Activated CD4-positive, alpha-beta T cell treated with anti-CD3 and anti-CD28 coated beads, Interleukin-2, amount 50 U/mL, for 48 hours (primary cell): ENCODE data around the gene RORB.
"Not testable (repeated sequence)": the region's sequence is repeated elsewhere in the genome, so short reads cannot be mapped to it uniquely, and the experiment has no call there.

ENCODE experiments used
- DNase-seq, 2 experiments: peaks; one replicate each; pipeline ENCODE4 v3.0.0-alpha.2; 2020

Gene RORB

GRCh38 chr9:74517188-74517587 lies 20.1 kb downstream of the RORB start:
- no peak for DNase-seq

DNA sequence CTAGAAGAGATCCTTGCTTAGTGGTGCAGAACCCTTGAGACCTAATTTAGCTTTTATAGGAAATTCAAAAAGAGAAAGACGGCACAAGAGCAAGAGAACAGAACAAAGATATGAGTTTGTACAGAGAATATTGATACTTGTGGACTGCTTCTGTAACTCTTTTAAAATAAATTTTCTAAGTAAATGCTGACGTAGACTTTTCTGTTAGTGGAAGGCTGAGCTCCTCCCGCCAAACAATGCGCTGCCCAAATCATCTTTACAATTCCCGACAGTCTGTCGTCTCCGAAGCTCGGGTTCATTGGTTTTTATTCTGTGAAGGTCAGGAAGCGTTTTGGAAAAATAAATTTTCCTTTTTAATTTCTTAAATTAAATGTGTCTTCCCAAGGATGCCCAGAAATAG lies 22.3 kb downstream of the RORB start:
- DNase-seq = no peak

DNA sequence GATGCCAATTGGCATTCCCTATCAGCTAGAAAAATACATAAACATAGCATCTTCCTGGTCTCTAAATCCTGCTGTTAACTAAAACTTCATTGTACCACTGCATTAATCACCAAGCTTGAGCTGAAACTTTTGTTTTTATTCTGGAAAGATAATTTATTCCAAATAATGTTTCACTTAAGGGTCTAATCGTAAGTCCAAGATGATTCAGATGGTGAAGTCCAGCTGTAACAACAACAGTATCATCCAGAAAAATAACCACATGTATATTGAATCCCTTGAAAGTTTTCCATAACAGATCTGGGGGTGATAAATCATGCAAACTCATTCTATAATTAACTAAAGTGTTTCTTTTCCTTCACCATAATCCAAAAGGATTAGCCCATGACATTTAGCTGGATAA lies 23.9 kb downstream of the RORB start:
- DNase-seq = no peak

GRCh38 chr9:74524289-74524688 lies 27.2 kb downstream of the RORB start:
- no peak for DNase-seq

DNA sequence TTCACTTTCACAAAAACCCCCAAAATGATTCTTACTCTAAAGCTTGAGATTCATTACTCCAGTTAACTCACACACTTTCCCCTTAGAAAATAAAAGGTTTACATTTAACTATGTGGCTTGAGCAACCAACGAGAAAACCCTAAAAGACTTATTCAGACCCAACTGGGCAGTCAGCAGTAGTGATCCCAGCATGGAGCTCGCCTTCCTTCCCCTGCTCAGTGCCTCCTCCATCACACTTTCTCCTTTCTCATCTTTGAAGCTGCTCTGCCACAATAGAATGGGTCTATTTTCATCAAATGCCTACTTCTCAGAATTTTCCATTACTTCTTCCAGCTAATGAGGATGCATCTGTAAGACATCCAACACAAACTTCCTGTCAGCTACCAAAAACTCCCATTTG lies 29.1 kb downstream of the RORB start:
- DNase-seq = no peak

- DNase-seq = no peak
Measured at GRCh38 chr9:74527718-74528117, 30.6 kb downstream of the RORB start.

- DNase-seq = no peak
Measured at GRCh38 chr9:74528207-74528606, 31.1 kb downstream of the RORB start.

DNA sequence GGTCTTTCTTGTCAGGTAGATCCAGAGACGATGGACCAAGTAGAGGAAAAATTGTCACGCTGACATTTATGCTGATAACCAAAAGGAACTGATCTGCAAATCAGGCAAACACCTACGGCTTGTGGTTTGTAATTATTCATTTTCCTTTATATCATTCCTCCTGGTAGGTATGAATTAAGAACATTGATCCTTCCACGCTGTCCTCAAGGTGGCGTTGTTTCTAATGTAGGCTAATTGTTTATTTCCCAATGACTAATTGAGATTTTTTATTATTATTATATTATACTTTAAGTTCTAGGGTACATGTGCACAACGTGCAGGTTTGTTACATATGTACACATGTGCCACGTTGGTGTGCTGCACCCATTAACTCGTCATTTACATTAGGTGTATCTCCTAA lies 33.3 kb downstream of the RORB start:
- not testable (repeated sequence) for DNase-seq

DNA sequence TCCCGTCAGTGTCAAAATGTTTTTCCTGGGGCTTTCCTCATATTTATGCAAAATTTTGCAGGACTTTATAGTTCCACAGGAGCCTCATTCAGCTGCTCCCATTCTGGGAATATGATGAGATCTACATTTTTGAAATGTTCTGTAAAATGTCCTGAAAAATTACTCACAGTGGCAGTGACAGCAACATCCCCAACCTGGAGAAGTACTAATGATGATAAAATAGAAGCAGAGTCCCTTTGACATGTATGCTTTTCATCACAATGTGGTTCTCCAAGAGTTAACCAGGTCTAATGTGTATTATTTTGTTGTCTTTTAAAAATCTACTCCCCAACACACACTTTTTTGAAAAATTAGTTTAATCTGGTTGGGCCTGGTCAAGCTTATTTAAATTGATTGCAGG lies 36.1 kb downstream of the RORB start:
- no peak for DNase-seq

DNA sequence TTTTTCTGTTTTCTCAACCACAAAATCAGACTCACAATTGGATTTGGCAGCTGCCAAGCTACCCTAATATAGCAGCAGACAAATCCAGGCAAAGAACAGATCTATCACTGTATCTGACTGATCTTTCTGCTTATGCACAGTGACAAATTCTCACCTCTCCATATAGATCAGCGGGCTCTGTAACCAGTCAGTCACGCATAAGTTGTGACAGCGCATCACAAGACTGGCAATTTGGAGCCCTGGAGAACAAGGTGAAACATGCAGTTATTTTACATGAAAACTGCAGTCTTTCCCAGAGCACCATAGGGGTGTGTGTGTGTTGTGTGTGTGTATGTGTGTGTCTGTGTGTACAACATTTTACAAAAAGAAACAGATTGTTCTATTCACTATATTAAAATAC lies 37.7 kb downstream of the RORB start:
- DNase-seq = no peak

GRCh38 chr9:74543145-74543544 lies 46.0 kb downstream of the RORB start:
- DNase-seq = no peak

GRCh38 chr9:74551266-74551665 lies 54.1 kb downstream of the RORB start:
- no peak for DNase-seq

GRCh38 chr9:74554751-74555419 lies 57.8 kb downstream of the RORB start:
- DNase-seq = no peak

DNA sequence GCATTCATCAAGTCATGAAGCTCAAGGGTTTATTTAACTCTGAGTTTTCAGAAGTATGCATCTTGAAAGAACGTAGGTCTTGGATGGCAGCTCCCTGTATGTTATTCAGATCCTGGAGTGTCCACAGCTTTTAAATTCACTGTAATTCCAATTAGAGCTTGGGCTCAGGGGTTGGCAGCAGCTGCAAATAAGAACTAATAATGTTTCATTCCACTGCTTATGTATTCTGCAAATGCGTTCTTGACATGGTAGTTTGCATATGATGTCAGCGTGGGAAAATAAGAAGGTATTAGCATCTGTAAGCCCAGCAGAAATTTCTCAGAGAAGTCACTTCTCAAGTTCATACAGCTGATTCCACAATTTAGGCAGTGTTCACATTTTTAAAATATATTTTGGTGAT lies 58.4 kb downstream of the RORB start:
- no peak for DNase-seq

GRCh38 chr9:74556685-74557084 lies 59.5 kb downstream of the RORB start:
- peak in 1 of 2 experiments; percentile 4 for DNase-seq

DNA sequence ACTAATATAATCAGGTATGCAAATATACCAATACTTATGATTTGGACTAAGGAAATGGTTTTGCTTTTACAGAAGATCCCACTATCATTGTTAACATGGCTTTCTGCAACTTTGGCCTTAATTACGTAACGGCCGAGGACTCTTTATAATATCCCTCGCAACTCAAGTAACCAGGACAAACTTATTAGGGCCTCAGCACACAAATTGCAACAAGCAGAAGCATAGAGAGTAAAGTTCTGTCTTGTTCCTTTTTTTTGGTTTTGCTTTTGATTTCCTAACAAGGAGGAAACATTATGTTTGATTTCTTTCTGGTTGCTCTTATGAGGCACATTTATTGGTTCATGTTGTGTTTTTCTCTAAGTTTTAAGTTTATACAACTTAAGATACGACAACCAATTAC lies 60.4 kb downstream of the RORB start:
- no peak for DNase-seq

DNA sequence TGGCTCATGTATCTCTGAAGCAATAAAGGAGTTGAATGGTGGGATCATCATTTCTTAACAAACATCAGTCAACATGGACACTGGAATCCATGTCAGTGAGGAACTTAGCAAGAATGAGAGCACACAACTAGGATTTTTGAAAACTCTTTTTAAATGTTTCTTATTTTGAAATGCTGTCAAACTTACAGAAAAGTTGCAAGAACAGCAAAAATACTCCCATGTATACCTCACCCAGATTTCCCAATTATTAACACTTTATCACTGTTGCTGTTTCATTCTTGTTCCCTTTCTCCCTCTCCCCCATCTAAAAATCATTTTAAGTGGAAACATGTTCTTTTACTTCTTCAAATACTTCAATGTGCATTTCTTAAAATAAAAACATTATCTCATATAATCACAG lies 65.5 kb downstream of the RORB start:
- DNase-seq = no peak

DNA sequence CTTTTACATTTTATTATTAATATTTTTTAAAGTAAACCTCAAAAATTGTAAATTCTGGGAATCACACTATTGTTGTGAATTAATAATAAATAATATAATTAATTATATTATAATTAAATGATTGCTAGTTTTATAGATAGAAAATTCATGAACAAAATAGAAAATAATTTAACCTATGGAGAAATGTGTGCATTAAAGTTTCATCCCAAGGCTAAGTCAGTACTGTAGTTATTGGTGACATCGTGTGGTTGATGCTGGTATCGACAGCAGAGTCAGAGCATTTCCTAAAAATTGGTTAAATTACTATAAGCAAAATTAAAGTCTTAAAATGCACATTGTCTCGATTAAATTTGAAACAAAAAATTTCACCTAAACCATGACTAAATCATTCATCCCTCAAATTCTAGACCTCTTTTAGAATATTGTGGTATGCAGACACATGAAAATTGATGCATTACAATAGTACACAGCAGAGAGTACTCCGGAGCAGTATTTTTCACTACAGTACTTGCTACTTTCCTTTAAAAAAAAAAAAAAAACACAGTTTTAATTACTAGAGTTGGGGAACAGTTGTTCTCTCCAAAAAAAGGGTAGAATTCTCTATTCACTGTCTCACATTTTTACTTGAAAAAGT lies 73.9 kb downstream of the RORB start:
- DNase-seq = peak; percentile 7 to 8

DNA sequence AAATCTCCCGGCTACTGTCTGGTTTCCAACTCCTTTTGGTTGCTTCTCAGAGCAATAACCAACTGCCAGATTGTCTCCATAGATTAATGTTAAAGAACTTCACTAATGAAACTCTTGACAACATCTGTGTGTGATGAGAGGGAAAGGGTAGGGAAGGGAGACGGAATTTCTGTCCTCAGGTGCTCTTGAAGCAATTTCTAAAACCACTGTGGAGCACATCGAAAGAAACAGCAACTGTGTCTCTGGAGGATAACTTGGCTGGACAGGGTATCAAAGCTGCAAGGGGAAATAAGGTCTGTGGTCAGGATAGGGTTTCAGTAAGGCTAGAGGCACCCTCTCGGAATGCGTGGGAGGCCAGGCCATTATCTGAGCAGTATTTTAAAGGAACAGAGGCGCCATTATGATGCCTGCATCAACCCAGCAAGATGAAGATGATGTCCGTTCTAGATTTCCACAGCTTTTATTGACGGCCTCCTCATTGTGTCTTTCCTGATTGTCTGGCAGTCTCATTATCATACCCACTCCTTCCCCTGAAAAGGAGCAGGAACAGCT lies 76.6 kb downstream of the RORB start:
- no peak for DNase-seq

DNA sequence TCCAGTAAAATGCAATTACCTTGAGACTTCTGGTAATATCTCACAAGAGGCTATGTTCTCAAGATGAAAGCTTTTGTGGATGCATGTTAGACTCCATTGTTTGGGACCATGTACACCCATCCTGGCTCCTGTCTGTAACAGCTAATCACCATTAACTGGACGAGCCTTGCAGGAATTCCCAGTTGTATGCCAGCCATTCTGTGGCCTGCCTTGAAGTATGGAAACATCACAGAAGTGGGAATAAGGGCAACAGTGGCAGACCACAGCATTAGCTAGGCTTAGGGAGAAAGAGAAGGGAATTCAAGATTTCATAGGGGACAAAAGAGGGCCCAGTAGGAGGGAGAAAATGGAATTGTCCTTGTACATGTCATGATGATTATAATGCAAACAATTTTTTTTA lies 79.0 kb downstream of the RORB start:
- no peak for DNase-seq

DNA sequence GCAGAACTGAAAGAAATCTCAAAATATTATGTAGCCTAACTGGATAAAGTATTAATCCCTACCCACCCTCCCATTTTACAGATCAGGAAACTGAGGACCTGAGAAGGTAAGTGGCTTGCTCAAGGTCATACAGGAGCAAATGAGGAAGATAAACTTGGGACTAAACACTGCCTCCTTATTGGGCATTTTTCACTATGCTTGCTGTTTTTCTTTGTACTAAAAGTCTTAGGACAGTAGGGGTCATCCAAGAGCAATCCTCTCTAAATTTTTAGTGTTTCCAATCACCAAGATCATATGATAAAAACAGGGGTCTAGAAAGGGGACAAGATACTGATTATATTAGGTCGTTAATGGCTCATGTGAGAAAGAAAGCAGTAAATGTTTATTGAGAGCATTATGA lies 80.8 kb downstream of the RORB start:
- DNase-seq = no peak

- DNase-seq = no peak
Measured at GRCh38 chr9:74589576-74589975, 92.4 kb downstream of the RORB start.

GRCh38 chr9:74595286-74595685 lies 98.2 kb downstream of the RORB start:
- no peak for DNase-seq

DNA sequence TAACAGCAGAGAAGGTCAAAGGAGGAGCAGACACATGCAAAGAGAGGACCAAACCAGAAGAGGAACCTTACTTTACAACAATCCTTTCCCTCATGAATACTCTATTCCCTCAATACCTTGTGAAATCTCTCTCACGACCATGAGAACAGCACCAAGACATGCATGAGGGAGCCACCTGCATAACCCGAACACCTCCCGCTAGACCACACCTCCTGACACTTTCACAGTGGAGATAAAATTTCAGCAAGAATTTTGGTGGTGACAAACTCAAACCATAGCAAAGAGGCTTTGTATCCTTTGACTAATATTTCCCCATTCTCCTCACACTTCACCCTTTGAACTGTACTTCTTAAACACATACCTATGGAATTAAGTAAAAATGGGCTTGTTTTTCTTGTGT lies 101.7 kb downstream of the RORB start:
- DNase-seq = no peak
